ENCODE measurements around the gene ZMYND8.
A peak's percentile ranks its signal among the peaks of the same experiment; 100 is the strongest.
"Not testable (repeated sequence)": the region's sequence is repeated elsewhere in the genome, so short reads cannot be mapped to it uniquely, and the experiment has no call there.

The ZMYND8 gene

DNA sequence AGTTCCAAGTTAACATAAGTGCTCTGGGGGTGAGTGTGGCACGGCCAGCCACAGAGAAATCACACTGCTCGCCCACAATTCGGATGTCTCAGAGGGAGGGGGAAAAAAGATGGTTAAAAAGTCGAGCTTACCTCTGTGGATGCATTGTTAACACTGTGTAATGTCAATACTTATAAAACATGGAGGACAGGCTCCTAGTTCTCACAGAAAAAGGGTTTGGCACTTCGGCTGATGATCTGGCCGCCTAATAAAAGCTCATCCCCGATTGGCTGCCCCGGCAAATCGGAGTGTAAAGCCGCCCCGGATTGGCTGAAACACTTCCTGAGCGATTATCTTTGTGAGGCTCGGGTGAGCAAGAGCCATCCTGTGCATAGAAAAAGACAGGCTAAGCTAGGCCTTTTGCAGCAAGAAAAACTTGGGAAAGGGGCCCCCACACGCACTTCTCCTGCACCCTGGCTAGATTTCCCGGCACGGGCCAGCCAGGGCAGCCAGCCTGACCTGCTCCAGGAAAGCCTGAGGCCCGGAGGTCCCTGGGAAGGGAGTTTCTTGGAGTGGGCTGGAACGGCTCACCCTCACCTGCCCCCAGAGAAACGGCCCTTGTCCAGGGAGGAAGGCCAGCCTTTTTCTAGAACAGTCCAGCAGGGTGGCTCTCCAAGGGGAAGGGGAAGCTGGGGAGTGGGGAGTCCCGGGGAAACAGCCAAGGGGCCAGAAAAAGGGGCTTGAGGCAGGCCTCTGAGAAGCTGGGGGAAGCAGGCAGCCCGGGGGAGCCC, at the start of gene ZMYND8:
TSS of gene ZMYND8 (minus strand) at position 174 of the 770 bp plus-strand sequence. CDS start at position 145, 29 bp downstream.
- DNase-seq = peak; percentile 98

DNA sequence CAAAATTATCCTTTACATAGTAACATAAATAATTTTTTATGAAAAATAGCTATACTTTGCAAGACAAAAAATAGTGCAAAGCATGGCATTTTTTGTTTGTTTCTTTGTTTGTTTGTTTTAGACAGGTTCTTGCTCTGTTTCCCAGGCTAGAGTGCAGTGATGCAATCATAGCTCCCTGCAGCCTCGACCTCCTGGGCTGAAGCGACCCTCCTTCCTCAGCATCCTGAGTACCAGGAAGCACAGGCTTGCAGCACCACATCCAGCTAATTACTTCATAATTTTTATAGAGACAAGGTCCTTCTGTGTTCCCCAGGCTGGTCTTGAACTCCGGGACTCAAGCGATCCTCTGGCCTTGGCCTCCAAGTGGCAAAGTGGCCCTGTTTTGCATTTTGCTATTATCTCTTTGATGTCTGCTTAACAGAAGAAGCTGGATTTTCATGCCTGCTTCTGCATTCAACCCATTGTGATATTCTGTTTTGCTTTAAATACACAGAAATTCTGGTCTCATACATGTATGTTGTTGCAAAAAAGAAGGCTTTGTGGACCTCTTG, 49.4 kb upstream of the ZMYND8 start:
- no peak for DNase-seq

DNA sequence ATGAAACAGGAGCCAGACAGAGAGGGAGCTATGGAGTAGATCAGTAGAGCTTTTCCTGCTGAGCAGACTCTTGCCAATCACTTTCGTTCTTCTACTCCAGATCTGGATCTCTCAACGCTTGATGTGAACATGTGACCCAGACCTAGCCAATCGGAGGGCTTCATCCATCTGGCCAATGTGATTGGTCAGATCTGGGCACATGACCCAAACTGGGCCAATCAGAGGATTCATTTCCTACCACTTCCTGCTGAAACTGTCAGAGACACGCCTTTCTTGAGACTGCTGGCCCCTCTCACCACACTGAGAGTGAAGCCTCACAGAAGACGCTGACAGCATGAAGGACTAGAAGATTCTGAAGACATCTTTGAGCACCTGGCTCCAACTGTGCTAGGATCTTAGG, 44.2 kb upstream of the ZMYND8 start:
- DNase-seq = no peak

DNA sequence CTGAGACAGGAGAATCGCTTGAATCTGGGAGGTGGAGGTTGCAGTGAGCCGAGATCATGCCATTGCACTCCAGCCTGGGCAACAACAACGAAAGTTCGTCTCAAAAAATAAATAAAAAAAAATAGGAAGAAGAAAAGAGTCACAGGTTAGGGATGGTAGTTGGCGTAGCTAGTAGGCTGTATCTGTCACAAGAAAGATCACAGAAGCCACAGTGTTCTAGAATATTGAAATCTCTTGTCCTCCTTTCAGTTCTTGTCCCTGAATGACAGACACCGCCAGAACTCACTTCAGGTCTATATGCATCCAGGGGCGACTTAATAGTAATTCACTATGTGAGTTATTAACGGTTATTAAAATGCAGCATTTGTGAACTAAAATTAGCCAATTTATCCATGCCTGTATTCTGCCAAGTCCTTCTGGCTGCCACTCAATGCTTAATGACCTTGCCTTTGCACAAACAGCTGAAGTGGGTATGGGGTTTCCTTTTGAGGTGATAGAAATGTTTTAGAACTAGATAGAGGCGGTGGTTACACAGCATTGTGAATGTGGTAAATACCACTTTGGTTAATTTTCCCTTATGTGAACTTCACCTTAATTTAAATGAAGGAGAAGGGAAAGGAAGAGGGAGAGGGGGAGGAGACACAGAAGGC, 41.3 kb upstream of the ZMYND8 start:
- DNase-seq = no peak

DNA sequence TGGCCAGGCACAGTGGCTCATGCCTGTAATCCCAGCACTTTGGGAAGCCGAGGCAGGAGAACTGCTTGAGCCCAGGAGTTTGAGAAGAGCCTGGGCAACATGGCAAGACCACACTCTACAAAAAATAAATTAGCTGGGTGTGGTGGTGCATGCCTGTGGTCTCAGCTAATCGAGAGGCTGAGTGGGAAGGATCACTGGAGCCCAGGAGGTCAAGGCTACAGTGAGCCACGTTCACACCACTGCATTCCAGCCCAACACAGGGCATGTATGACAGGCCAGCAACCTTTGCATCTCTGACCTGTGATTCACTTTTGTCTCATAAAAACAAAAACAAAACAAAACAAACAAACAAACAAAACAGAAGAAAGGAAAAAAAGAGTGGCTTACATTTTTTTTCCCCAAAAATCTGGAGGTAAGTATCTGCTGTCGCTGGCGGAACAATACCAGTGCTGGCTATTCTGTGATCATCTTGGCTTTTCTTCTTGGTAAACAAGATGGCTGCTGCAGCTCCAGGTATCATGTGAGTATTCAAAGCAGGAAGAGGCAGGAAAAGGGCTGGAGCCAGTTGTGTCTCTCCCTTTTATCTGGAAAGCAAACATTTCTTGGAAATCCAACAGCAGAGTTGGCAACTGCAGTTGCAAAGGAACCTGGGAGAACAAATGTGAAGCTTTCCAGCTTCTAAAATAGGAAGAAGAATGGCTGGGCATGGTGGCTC, 40.4 kb upstream of the ZMYND8 start:
- DNase-seq = no peak

DNA sequence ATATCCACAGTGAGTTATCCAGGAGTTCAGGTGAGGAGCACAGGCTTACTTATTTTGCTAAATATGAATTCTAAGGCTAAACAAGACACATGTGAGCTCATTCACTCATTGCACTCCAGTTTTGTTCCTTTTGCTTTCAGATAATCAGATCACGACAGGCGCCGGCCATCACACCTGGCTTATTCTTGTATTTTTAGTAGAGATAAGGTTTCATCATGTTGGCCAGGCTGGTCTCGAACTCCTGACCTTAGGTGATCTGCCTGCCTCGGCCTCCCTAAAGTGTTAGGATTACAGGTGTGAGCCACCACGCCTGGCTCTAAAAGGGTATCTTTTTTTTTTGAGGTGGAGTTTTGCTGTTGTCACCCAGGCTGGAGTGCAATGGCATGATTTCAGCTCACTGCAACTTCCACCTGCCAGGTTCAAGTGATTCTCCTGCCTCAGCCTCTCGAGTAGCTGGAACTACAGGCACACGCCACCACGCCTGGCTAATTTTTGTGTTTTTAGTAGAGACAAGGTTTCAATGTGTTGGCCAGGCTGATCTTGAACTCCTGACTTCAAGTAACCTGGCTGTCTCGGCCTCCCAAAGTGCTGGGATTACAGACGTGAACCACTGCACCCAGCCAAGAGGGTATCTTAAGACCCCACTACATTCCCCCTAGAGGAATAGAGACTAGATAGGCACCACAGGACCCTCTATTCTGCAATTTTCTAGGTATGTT, 37.5 kb upstream of the ZMYND8 start:
- DNase-seq = not testable (repeated sequence)

DNA sequence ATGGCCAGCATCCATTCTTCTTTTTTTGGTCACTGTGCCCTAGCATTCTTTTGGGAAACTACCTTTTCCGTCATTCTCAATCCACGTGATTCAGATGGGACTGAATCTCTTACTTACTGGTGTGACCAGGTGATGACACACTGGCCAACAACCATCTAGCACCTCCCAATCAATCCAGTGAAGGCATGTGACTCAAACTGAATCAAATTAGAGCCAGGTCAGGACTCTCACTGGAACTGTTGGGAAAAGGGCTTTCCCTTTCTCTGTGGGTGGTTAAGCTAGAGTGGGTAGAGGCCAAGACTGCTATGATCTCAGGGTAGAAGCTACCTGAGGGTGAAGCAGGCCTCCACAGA, 36.2 kb upstream of the ZMYND8 start:
- DNase-seq = no peak

DNA sequence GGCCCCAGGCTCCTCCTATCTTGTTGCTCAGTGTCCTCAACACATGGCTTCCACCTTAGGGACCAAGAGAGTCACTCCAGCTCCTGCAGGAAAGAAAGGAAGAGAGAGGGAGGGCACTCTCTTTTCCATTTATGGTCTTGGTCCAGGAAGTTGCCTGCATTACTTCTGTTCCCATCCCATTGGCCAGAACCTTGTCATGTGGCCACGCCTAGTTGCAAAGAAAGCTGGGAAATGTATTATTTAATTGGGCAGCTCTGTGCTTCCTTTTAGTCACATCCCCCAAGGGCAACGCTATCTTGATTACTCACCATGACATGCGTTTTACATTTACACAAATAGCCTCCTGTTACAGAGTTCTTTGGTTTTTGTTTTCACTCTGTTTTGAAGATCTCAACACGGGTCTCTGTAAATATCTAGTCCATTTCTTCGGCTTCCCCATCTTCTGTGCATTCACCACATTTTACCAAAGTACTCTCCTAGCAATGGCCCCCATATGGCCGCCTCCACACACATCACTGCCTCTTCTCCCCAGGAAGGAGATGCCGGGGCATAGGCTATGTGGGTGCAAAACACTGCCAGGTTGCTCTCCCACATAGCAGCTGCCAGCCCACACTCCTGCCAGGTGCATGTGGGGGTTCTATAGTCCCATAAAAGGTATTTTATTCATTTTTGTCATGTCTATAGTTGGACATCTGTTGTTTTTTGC, 35.7 kb upstream of the ZMYND8 start:
- DNase-seq = no peak

DNA sequence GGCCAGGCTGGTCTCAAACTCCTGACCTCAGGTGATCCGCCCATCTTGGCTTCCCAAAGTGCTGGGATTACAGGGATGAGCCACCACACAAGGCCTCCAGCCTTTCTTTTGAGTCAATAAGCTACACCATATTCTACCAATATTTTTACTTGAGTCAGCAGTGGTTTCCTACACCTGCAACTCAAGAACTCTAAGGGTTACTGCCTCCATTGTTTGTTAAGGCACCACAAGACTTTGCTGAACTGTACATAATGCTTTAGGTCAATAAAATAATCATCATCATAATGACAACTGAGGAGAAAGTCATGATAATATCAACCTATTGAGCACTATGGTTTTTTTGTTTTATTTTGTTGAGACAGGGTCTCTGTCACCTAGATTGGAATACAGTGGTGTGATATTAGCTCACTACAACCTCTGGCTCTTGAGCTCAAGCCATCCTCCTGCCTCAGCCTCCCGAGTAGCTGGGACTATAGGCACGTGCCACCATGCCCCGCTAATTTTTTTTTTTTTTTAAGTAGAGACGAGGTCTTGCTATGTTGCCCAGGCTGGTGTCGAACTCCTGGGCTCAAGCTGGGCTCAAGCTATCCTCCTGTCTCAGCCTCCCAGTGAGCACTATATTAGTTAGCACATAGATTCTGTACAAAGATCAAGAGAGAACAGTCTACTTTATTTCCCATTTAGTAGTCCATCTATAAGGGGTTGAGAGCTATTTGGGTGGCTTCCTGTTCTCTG, 34.9 kb upstream of the ZMYND8 start:
- no peak for DNase-seq

DNA sequence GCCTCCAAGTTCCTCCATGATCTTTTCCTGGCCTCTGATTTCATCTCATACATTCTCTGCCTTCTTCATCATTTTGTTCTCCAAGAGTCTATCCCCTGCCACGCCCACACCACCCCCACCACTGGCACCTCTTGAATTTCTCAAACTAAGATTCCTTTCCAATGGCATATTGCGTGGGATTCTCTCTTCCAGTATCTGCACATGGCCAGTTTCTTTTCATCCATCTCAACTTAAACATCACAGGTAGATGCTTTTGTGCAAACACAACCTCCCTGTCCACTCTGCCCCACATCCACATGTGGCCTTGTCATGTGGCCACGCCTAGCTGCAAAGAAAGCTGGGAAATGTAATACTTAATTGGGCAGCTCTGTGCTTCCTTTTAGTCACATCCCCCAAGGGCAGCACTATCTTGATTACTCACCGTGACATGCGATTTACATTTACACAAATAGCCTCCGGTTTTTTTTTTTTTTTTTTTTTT, 33.4 kb upstream of the ZMYND8 start:
- no peak for DNase-seq

DNA sequence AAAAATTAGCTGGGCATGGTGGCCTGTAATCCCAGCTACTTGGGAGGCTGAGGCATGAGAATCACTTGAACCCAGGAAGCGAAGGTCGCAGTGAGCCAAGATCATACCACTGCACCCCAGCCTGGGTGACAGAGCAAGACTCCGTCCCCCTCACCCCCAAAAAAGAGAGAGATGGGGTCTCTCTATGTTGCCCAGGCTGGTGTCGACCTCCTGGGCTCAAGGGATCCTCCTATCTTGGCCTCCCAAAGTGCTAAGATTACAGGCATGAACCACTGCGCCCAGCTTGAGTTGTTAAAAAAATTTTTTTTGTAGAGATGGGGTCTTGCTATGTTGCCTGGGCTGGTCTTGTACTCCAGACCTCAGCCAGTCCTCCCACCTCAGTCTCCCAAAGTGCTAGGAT, 29.5 kb upstream of the ZMYND8 start:
- DNase-seq = not testable (repeated sequence)

DNA sequence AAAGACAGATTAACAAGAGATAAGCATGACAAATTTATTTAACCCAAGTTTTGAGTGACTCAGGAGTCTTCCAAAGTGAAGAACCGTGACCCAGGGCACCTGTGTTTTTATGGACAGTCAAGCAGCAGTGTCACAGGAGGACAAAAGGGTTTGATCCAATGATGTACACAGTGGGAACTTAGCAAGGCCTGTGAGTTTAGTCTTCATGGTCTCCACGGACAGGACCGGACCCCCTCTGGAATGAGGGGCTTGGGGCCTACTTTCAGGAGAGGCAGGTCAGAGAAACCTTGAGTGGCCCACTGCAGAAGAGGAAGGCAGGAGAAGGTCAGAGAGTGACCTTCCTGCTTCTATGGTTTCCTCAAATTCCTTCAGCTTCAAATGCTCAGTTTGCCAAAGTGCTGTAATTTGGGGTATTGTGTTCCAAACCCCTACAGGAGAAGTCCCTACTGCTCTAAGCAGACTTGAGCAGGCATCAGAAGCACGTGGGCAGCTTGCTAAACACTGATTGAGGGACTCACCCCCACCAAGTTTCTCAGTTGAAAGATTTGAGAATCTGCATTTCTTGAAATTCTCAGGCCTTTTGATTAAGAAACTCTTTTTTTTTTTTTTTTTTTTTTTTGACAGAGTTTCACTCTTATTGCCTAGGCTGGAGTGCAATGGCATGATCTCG, 26.4 kb upstream of the ZMYND8 start:
- no peak for DNase-seq

DNA sequence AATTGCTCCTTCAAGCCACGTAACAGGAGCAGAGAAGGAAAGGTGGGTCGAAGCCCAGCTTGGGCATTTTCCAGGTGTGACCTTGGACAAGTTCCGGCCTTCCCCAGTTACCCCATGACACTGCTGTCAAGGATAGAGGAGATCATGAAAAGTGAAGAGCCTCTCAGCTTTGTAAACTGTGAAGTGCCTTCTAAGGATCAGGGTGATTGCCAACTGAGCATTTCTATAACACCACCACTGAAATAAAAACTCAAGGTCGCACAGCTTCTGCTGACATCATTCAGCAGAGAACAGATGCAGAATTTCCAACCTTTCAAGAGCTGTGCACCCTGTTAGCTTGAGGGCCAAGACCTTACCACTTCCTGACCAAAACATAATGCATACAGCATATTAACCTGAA, 24.0 kb upstream of the ZMYND8 start:
- DNase-seq = no peak

DNA sequence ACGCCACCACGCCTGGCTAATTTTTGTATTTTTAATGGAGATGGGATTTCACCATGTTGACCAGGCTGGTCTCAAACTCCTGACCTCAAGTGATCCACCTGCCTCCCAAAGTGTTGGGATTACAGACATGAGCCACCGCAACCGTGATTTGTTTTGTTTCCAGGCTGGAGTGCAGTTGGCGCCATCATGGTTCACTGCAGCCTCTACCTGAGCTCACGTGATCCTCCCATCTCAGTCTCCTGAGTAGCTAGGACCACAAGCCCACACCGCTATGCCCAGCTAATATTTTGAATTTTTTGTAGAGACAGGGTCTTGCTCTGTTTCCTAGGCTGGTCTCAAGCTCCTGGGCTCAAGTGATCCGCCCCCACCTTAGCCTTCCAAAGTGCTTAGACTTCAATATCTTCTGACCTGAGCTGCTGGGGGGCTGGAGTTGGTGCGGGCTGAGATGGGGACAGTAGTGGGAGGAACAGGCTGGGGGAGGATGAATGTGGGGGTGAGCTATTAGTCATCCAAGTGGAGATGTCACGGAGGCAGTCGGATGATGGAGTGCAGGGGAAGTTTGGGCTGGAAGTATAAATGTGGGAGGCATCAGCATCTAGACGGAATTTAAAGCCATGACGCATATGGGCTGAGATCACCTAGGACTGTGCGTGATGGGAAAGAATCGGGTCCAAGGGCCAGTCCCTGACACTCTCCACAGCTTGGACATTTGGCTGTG, 23.1 kb upstream of the ZMYND8 start:
- DNase-seq = no peak

DNA sequence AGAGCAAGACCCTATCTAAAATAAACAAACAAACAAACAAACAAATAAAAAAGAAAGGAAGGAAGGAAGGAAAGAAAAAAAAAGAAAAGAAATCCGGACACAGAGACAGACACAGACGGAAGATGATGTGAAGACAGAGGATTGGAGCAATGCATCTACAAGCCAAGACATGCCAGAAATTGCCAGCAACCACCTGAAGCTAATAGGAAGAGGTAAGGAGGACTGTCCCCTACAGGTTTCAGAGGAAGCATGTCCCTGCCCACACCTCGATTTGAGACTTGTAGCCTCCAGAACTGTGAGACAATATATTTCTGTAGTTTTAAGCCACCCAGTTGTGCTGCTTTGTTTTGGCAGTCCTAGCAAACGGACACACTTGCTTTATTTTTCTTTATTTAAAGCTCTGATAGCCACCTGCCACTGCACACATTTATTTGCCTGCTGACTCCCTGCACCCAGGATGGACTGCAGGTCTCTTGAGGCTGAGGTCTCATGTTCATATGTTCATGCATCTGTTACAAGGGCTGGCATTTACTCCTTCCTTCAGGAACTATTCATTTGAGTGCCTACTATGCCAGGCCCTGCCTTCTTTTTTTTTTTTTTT, 20.7 kb upstream of the ZMYND8 start:
- DNase-seq = no peak

DNA sequence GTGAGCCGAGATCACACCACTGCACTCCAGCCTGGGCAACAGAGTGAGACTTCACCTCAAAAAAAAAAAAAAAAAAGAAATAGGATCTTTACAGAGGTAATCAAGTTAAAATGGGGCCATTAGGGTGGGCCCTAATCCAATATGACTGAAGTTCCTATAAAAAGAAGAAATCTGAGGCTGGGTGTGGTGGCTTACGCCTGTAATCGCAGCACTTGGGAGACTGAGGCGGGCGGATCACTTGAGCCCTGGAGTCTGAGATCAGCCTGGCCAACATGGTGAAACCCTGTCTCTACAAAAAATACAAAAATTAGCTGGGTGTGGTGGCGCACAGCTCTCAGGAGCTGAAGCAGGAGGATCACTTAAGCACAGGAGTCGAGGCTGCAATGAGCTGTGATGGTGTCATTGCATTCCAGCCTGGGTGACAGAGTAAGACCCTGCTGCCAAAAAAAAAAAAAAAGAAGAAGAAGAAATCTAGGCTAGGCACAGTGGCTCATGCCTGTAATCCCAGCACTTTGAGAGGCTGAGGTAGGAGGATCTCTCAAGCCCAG, 19.7 kb upstream of the ZMYND8 start:
- not testable (repeated sequence) for DNase-seq

DNA sequence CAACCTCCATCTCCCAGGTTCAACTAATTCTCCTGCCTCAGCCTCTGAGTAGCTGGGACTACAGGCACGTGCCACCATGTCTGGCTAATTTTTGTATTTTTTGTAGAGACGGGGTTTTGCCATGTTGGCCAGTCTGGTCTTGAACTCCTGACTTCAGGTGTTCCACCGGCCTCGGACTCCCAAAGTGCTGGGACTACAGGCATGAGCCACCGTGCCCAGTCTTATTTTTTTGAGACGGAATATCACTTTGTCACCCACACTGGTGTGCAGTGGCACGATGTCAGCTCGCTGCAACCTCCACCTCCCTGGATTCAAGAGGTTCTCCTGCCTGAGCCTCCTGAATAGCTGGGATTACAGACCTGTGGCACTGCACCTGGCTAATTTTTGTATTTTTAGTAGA, 17.6 kb upstream of the ZMYND8 start:
- DNase-seq = not testable (repeated sequence)

DNA sequence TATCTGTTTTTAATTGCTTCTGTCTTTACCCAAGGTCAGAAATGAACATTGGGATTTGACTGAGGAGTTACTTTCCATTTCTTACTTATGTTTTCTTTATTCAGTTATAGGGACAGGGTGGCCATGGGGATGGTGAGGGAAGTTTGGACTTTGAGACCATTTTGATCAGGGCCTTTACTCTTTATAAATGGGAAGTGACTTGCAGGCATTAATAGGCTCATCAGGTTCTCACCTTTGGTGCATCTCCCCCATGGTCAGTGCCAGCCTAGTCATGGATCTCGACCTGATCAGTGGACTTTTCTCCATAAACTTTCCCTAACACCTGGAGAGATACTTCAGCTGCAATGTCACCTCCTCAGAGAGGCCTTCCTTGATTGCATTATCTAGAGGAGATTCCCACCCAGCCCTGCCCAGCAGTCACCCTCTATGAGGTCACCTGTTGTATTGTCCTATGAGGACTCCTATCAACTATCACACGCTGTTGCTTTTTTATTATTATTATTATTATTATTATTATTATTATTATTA, 16.8 kb upstream of the ZMYND8 start:
- no peak for DNase-seq

All from activated effector memory CD4-positive, alpha-beta T cell treated with anti-CD3 and anti-CD28 coated beads, Interleukin-2, amount 50 U/mL, for 16 hours (primary cell).